Activated CD4-positive, alpha-beta memory T cell treated with anti-CD3 and anti-CD28 coated beads, Interleukin-2, amount 10 ng/mL, durations not matched to agents 7 days and 5 days (primary cell): Measurements from ENCODE around the gene NPSR1. TPM values are rescaled to one million over a fixed set of nuclear protein-coding genes. Genes with fewer than 3 reads are reported as not detected.

ENCODE experiments used
- CTCF ChIA-PET: fragments of 350-600 bp; sonication (Branson Sonifier 250); formaldehyde crosslinking; loops from one replicate; lab custom pipeline; 2021; ENCODE audit warnings: antibody characterized with exemption, inconsistent platforms; lab: Charles Lee
- POLR2A ChIA-PET: fragments of 350-600 bp; sonication (Branson Sonifier 250); formaldehyde crosslinking; loops from one replicate; lab custom pipeline; 2021; ENCODE audit warnings: antibody characterized with exemption; lab: Charles Lee
- DNase-seq: peaks from one replicate; pipeline ENCODE4 v3.0.0-alpha.2; 2020
- H3K27ac Mint-ChIP-seq: one replicate; pipeline ENCODE4 v1.8.0; 2021; ENCODE audit warnings: mild to moderate bottlenecking, mixed read lengths
- H3K27me3 Mint-ChIP-seq: one replicate; pipeline ENCODE4 v1.8.0; 2021; ENCODE audit warnings: mixed read lengths
- H3K36me3 Mint-ChIP-seq: one replicate; pipeline ENCODE4 v1.8.0; 2021; ENCODE audit warnings: low read depth, mixed read lengths
- H3K4me1 Mint-ChIP-seq: one replicate; pipeline ENCODE4 v1.8.0; 2021; ENCODE audit warnings: mixed read lengths
- H3K4me3 Mint-ChIP-seq: one replicate; pipeline ENCODE4 v1.8.0; 2021; ENCODE audit warnings: mild to moderate bottlenecking, mixed read lengths
- H3K9me3 Mint-ChIP-seq: one replicate; pipeline ENCODE4 v1.8.0; 2021; ENCODE audit warnings: mixed read lengths
- total RNA-seq, 2 experiments: library from RNA; stranded (reverse); gene quantifications; one replicate each; pipeline ENCODE4 v1.2.3, GENCODE V29; 2021

NPSR1 gene
- total RNA-seq, 2 experiments from 2014 or later: not detected

GRCh38 chr7:34728156-34728555, 70.1 kb downstream of the NPSR1 start:
- Mint-ChIP-seq H3K36me3 (no peaks in the 10 kb centered on the region), H3K27ac (no peak overlapping the region), H3K9me3 (no peaks in the 10 kb centered on the region), H3K27me3 (no peaks in the 10 kb centered on the region), H3K4me3 (no peak overlapping the region), H3K4me1 (peaks cover 8% of the 10 kb centered on the region)
- no peak for DNase-seq
- POLR2A ChIA-PET: no interaction called here
- CTCF ChIA-PET: no interaction called here

- Mint-ChIP-seq H3K27ac (no peak overlapping the region), H3K4me1 (no peaks in the 10 kb centered on the region), H3K9me3 (no peaks in the 10 kb centered on the region), H3K4me3 (no peak overlapping the region), H3K36me3 (no peaks in the 10 kb centered on the region), H3K27me3 (peaks cover 4% of the 10 kb centered on the region)
- DNase-seq: no peak
- POLR2A ChIA-PET: no interaction called here
- CTCF ChIA-PET: interaction anchor here (1.5 kb wide), 1 partner anchor 89 kb away, joined by 3 read pairs; no protein-coding TSS in a partner anchor
Measured at GRCh38 chr7:34734771-34735170, 76.8 kb downstream of the NPSR1 start.

GRCh38 chr7:34735526-34735925, 77.5 kb downstream of the NPSR1 start:
- ChIA-PET CTCF (interaction anchor here (1.5 kb wide), 1 partner anchor 88 kb away, joined by 3 read pairs; no protein-coding TSS in a partner anchor), POLR2A (no interaction called here)
- H3K36me3 Mint-ChIP-seq: no peaks in the 10 kb centered on the region
- no peak overlapping the region for H3K27ac Mint-ChIP-seq
- no peaks in the 10 kb centered on the region for H3K9me3 Mint-ChIP-seq
- peaks cover 4% of the 10 kb centered on the region for H3K27me3 Mint-ChIP-seq
- no peak for DNase-seq
- no peak overlapping the region for H3K4me3 Mint-ChIP-seq
- H3K4me1 Mint-ChIP-seq: no peaks in the 10 kb centered on the region

GRCh38 chr7:34739651-34740300, 81.8 kb downstream of the NPSR1 start:
- ChIA-PET POLR2A (no interaction called here), CTCF (no interaction called here)
- Mint-ChIP-seq H3K4me3 (no peak overlapping the region), H3K4me1 (no peaks in the 10 kb centered on the region), H3K36me3 (no peaks in the 10 kb centered on the region), H3K27me3 (peaks cover 10% of the 10 kb centered on the region), H3K27ac (no peak overlapping the region), H3K9me3 (no peaks in the 10 kb centered on the region)
- no peak for DNase-seq

DNA sequence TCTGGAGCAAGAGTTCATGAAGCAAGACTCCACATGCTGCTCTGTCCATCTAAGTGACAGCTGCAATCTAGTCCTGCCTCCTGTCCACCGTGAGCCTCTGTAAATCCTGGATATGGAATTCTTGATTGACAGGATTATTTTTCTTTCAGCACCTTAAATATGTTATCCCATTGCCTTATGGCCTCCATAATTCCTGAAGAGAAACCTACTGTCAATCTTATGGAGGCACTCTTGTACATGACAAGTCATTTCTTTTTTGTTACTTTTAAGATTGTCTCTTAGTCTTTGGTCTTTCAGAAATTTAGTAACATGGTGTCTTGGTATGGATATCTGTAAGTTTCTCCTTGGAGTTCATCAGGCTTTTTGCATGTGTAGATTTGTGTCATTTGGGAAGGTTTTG, 82.8 kb downstream of the NPSR1 start:
- no peaks in the 10 kb centered on the region for H3K4me1 Mint-ChIP-seq
- POLR2A ChIA-PET: no interaction called here
- no peak overlapping the region for H3K27ac Mint-ChIP-seq
- CTCF ChIA-PET: no interaction called here
- peaks cover 8% of the 10 kb centered on the region for H3K27me3 Mint-ChIP-seq
- no peak overlapping the region for H3K4me3 Mint-ChIP-seq
- H3K36me3 Mint-ChIP-seq: no peaks in the 10 kb centered on the region
- no peaks in the 10 kb centered on the region for H3K9me3 Mint-ChIP-seq
- no peak for DNase-seq

DNA sequence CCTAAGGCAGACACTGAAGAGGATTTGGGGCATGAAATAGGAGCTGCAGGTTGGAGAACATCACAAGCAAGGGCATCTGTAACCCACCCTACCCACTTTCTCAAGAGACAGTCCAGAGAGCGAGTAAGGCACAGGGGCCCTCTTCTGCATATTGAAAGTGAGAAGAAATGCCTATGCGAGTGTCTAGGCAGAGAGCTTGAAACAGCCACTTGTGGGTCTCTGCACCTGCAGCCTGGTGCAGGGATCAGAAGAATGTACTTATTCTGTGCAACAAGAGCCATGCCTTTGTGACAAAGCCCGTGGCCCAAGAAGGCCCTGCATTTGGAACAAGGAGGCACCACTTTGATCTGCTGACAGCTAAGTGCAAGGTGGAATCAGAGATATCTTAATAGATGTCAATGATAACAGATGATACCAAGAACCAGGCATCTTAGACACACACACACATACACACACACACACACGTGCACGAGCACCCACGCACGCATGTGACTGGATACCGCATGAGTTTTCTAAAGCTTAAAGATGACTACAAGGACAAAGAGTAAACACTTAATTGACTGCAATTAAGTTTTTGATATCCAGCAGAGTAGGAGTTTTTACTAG, 89.3 kb downstream of the NPSR1 start:
- Mint-ChIP-seq H3K4me3 (no peak overlapping the region), H3K4me1 (no peaks in the 10 kb centered on the region), H3K9me3 (no peaks in the 10 kb centered on the region), H3K27ac (no peak overlapping the region), H3K27me3 (peaks cover 4% of the 10 kb centered on the region), H3K36me3 (no peaks in the 10 kb centered on the region)
- DNase-seq: no peak
- ChIA-PET POLR2A (no interaction called here), CTCF (no interaction called here)

GRCh38 chr7:34747867-34748727, 90.1 kb downstream of the NPSR1 start:
- no peaks in the 10 kb centered on the region for H3K27me3 Mint-ChIP-seq
- no peaks in the 10 kb centered on the region for H3K9me3 Mint-ChIP-seq
- no peaks in the 10 kb centered on the region for H3K36me3 Mint-ChIP-seq

GRCh38 chr7:34748728-34749089, 90.7 kb downstream of the NPSR1 start:
- no peaks in the 10 kb centered on the region for H3K4me1 Mint-ChIP-seq
- CTCF ChIA-PET: no interaction called here
- DNase-seq: no peak
- H3K4me3 Mint-ChIP-seq: no peak overlapping the region
- H3K27me3 Mint-ChIP-seq: no peaks in the 10 kb centered on the region
- H3K36me3 Mint-ChIP-seq: no peaks in the 10 kb centered on the region
- no peak overlapping the region for H3K27ac Mint-ChIP-seq
- POLR2A ChIA-PET: no interaction called here
- no peaks in the 10 kb centered on the region for H3K9me3 Mint-ChIP-seq

More at GRCh38 chr7:34747867-34748727, 90.1 kb downstream of the NPSR1 start:
- ChIA-PET POLR2A (no interaction called here), CTCF (no interaction called here)
- H3K4me3 Mint-ChIP-seq: no peak overlapping the region
- H3K4me1 Mint-ChIP-seq: no peaks in the 10 kb centered on the region
- no peak for DNase-seq
- H3K27ac Mint-ChIP-seq: no peak overlapping the region

- H3K27ac Mint-ChIP-seq: no peak overlapping the region
- no peak overlapping the region for H3K4me3 Mint-ChIP-seq
- no peak for DNase-seq
- no peaks in the 10 kb centered on the region for H3K4me1 Mint-ChIP-seq
- no peaks in the 10 kb centered on the region for H3K27me3 Mint-ChIP-seq
- ChIA-PET CTCF (no interaction called here), POLR2A (no interaction called here)
- H3K9me3 Mint-ChIP-seq: no peaks in the 10 kb centered on the region
- H3K36me3 Mint-ChIP-seq: no peaks in the 10 kb centered on the region
Measured at GRCh38 chr7:34749446-34749845, 91.4 kb downstream of the NPSR1 start.

GRCh38 chr7:34750209-34750608, 92.2 kb downstream of the NPSR1 start:
- H3K27me3 Mint-ChIP-seq: no peaks in the 10 kb centered on the region
- CTCF ChIA-PET: no interaction called here

GRCh38 chr7:34750636-34751035, 92.6 kb downstream of the NPSR1 start:
- Mint-ChIP-seq H3K9me3 (no peaks in the 10 kb centered on the region), H3K4me3 (no peak overlapping the region)

More at GRCh38 chr7:34750209-34750608, 92.2 kb downstream of the NPSR1 start:
- H3K36me3 Mint-ChIP-seq: no peaks in the 10 kb centered on the region
- H3K4me1 Mint-ChIP-seq: no peaks in the 10 kb centered on the region
- DNase-seq: no peak
- H3K9me3 Mint-ChIP-seq: no peaks in the 10 kb centered on the region
- H3K27ac Mint-ChIP-seq: no peak overlapping the region
- H3K4me3 Mint-ChIP-seq: no peak overlapping the region
- POLR2A ChIA-PET: no interaction called here

GRCh38 chr7:34751725-34752643, 94.0 kb downstream of the NPSR1 start:
- no peaks in the 10 kb centered on the region for H3K27me3 Mint-ChIP-seq
- H3K36me3 Mint-ChIP-seq: no peaks in the 10 kb centered on the region
- H3K4me1 Mint-ChIP-seq: no peaks in the 10 kb centered on the region
- DNase-seq: no peak
- H3K27ac Mint-ChIP-seq: no peak overlapping the region
- no peak overlapping the region for H3K4me3 Mint-ChIP-seq
- CTCF ChIA-PET: no interaction called here
- POLR2A ChIA-PET: no interaction called here
- H3K9me3 Mint-ChIP-seq: no peaks in the 10 kb centered on the region

More at GRCh38 chr7:34750636-34751035, 92.6 kb downstream of the NPSR1 start:
- no peak for DNase-seq
- ChIA-PET CTCF (no interaction called here), POLR2A (no interaction called here)
- no peaks in the 10 kb centered on the region for H3K27me3 Mint-ChIP-seq
- no peaks in the 10 kb centered on the region for H3K4me1 Mint-ChIP-seq
- H3K27ac Mint-ChIP-seq: no peak overlapping the region
- H3K36me3 Mint-ChIP-seq: no peaks in the 10 kb centered on the region
